SK-N-SH (cell line): Measurements from ENCODE around the gene MRPS27. TPM values are rescaled to one million over a fixed set of nuclear protein-coding genes. Genes with fewer than 3 reads are reported as not detected.

Source experiments
- CTCF ChIA-PET: fragments of 300-600, 350-600 bp; formaldehyde crosslinking; extraction: SDS; loops from one replicate; lab custom pipeline; 2021; lab: Yijun Ruan, JAX
- POLR2A ChIA-PET: fragments of 350-600 bp; sonication (Branson Sonifier 250); formaldehyde crosslinking; extraction: SDS; loops from one replicate; lab custom pipeline; 2020; ENCODE audit warnings: antibody characterized with exemption, inconsistent platforms; lab: Yijun Ruan, JAX
- DNase-seq: peaks from one replicate; pipeline ENCODE4 v3.0.0; 2012
- H2AFZ ChIP-seq: fragments of 200-600 bp; sonication (generic); 2 replicates; pipeline ENCODE4 v1.8.1; 2016; ENCODE audit warnings: antibody characterized with exemption, mild to moderate bottlenecking, low read depth
- H3F3A ChIP-seq: fragments of 200-600 bp; sonication (generic); replicated peaks from 2 replicates; pipeline ENCODE3; 2016; ENCODE audit warnings: antibody characterized with exemption, mild to moderate bottlenecking; ENCODE audit not compliant: insufficient read depth
- H3K27ac ChIP-seq, 2 experiments: fragments of 200-500 bp in 1 of 2; fragments of 200-600 bp in 1 of 2; sonication (Bioruptor generic) in 1 of 2; sonication (generic), shearing (Covaris generic) in 1 of 2; 2 replicates each; pipeline versions ENCODE4 v1.5.1 to v1.6.1; 2014 to 2016; ENCODE audit warnings: low read depth in 2 of 2, inconsistent platforms in 1 of 2, low read length in 1 of 2, mild to moderate bottlenecking in 1 of 2, mixed read lengths in 1 of 2
- H3K27me3 ChIP-seq: fragments of 200-600 bp; sonication (generic), shearing (Covaris generic); 2 replicates; pipeline ENCODE4 v1.6.1; 2016; ENCODE audit warnings: mixed run types; ENCODE audit not compliant: insufficient read depth
- H3K36me3 ChIP-seq, 2 experiments: fragments of 200-500 bp in 1 of 2; fragments of 200-600 bp in 1 of 2; sonication (Bioruptor generic) in 1 of 2; sonication (generic) in 1 of 2; replicated peaks in 1 of 2; 2 replicates each; pipeline versions ENCODE3 to v1.5.1; 2014 to 2016; ENCODE audit warnings: low read length in 1 of 2, mild to moderate bottlenecking in 1 of 2; ENCODE audit not compliant: insufficient read depth in 2 of 2, control insufficient read depth in 1 of 2
- H3K4me1 ChIP-seq, 2 experiments: fragments of 200-500 bp in 1 of 2; fragments of 200-600 bp in 1 of 2; sonication (Bioruptor generic) in 1 of 2; sonication (generic), shearing (Covaris generic) in 1 of 2; 2 replicates each; pipeline versions ENCODE4 v1.5.1 to v1.6.1; 2014 to 2016; ENCODE audit warnings: low read depth in 1 of 2, low read length in 1 of 2, mixed run types in 1 of 2; ENCODE audit not compliant: insufficient read depth in 2 of 2, control insufficient read depth in 1 of 2
- H3K4me2 ChIP-seq: fragments of 200-600 bp; sonication (generic), shearing (Covaris generic); 2 replicates; pipeline ENCODE4 v1.6.1; 2017; ENCODE audit warnings: mixed run types
- H3K4me3 ChIP-seq, 2 experiments: fragments of 200-500 bp in 1 of 2; fragments of 200-600 bp in 1 of 2; sonication (Bioruptor generic) in 1 of 2; sonication (generic), shearing (Covaris generic) in 1 of 2; 2 replicates each; pipeline versions ENCODE4 v1.5.1 to v1.8.1; 2014 to 2016; ENCODE audit warnings: low read depth in 2 of 2, inconsistent platforms in 1 of 2, low read length in 1 of 2, mild to moderate bottlenecking in 1 of 2, mixed read lengths in 1 of 2, moderate library complexity in 1 of 2
- H3K79me2 ChIP-seq: fragments of 200-600 bp; sonication (generic); 2 replicates; pipeline ENCODE4 v1.8.1; 2017; ENCODE audit warnings: mild to moderate bottlenecking; ENCODE audit not compliant: insufficient read depth
- H3K9ac ChIP-seq: fragments of 200-600 bp; sonication (generic); 2 replicates; pipeline ENCODE4 v1.6.1; 2017; ENCODE audit warnings: mixed run types
- H3K9me2 ChIP-seq: fragments of 200-600 bp; sonication (generic); 2 replicates; pipeline ENCODE4 v1.6.1; 2017; ENCODE audit warnings: mixed run types
- H3K9me3 ChIP-seq: fragments of 200-600 bp; sonication (generic); 2 replicates; pipeline ENCODE4 v1.6.1; 2017; ENCODE audit warnings: mixed run types, mild to moderate bottlenecking, moderate library complexity
- H4K20me1 ChIP-seq: fragments of 200-600 bp; sonication (generic); 2 replicates; pipeline ENCODE4 v1.6.1; 2017; ENCODE audit warnings: mild to moderate bottlenecking, mixed run types; ENCODE audit not compliant: insufficient read depth
- CHD2 ChIP-seq: fragments of 150-350 bp; IDR thresholded peaks from 2 replicates; pipeline ENCODE4 v1.6.1; 2018; ENCODE audit warnings: low read length; ENCODE audit not compliant: partially characterized antibody
- EP300 ChIP-seq, 2 experiments: IDR thresholded peaks; 2 replicates each; pipeline versions ENCODE4 v1.4.0 to v1.6.1; 2012; ENCODE audit warnings: borderline replicate concordance in 1 of 2, low read depth in 1 of 2, low read length in 1 of 2
- EZH2phosphoT487 ChIP-seq: fragments of 200-600 bp; sonication (generic); IDR thresholded peaks from 2 replicates; pipeline ENCODE4 v1.6.1; 2017; ENCODE audit warnings: low read depth, mixed run types, mild to moderate bottlenecking, antibody characterized with exemption, moderate library complexity, borderline replicate concordance
- FOXJ3 ChIP-seq: sonication (generic); formaldehyde crosslinking; IDR thresholded peaks from 2 replicates; pipeline ENCODE4 v1.5.1; 2020; ENCODE audit warnings: mild to moderate bottlenecking, missing genetic modification reagents
- FOXM1 ChIP-seq: IDR thresholded peaks from 2 replicates; pipeline ENCODE4 v1.4.0; 2012; ENCODE audit warnings: low read depth, mild to moderate bottlenecking
- GABPA ChIP-seq: IDR thresholded peaks from 2 replicates; pipeline ENCODE4 v1.4.0; 2012; ENCODE audit warnings: low read depth, mild to moderate bottlenecking
- MEF2A ChIP-seq: IDR thresholded peaks from 2 replicates; pipeline ENCODE4 v1.4.0; 2012; ENCODE audit warnings: low read depth, borderline replicate concordance
- MXI1 ChIP-seq: IDR thresholded peaks from 2 replicates; pipeline ENCODE4 v1.6.1; 2012; ENCODE audit warnings: mild to moderate bottlenecking, low read depth, low read length, improper control_type of control experiment
- NRF1 ChIP-seq: IDR thresholded peaks from 2 replicates; pipeline ENCODE4 v1.6.1; 2012; ENCODE audit warnings: low read depth, mild to moderate bottlenecking, low read length
- PBX3 ChIP-seq: IDR thresholded peaks from 2 replicates; pipeline ENCODE4; 2012
- RAD21 ChIP-seq: IDR thresholded peaks from 2 replicates; pipeline ENCODE4 v1.6.1; 2012; ENCODE audit warnings: mild to moderate bottlenecking, low read length
- RFX5 ChIP-seq: IDR thresholded peaks from 2 replicates; pipeline ENCODE4 v1.6.1; 2012; ENCODE audit warnings: mild to moderate bottlenecking, improper control_type of control experiment, low read length
- SMC3 ChIP-seq: IDR thresholded peaks from 2 replicates; pipeline ENCODE4 v1.6.1; 2012; ENCODE audit warnings: low read depth, low read length, improper control_type of control experiment
- TAF1 ChIP-seq: IDR thresholded peaks from 2 replicates; pipeline ENCODE4 v1.6.1; 2012; ENCODE audit warnings: low read depth, mild to moderate bottlenecking, low read length, moderate library complexity, borderline replicate concordance
- TCF12 ChIP-seq: IDR thresholded peaks from 2 replicates; pipeline ENCODE4 v1.4.0; 2012
- TEAD4 ChIP-seq: IDR thresholded peaks from 2 replicates; pipeline ENCODE4 v1.4.0; 2012; ENCODE audit warnings: mild to moderate bottlenecking, borderline replicate concordance; ENCODE audit not compliant: insufficient read depth
- YY1 ChIP-seq: IDR thresholded peaks from 2 replicates; pipeline ENCODE4 v1.4.0; 2012; ENCODE audit warnings: low read depth, mild to moderate bottlenecking
- WGBS: methylation state at CpG from one replicate; pipeline ENCODE4 v1.1.6; 2017; ENCODE audit warnings: low lambda C conversion rate; 5-methylcytosine and 5-hydroxymethylcytosine counted together
- polyA plus RNA-seq, 3 experiments: library from polyadenylated mRNA; depleted of rRNA; stranded (reverse); fragments of >200 nt; gene quantifications; 2 replicates each; pipeline ENCODE4 v1.2.3, GENCODE V29; 2012
- TF ChIP-seq, protein P1 (sequence below): IDR thresholded peaks from 2 replicates; pipeline ENCODE4 v1.6.1; 2012; ENCODE audit warnings: mild to moderate bottlenecking, low read depth, low read length, moderate library complexity
- TF ChIP-seq, protein P2 (sequence below): IDR thresholded peaks from 2 replicates; pipeline ENCODE4 v1.4.0; 2012; ENCODE audit warnings: low read depth, borderline replicate concordance
- TF ChIP-seq, protein P3 (sequence below): IDR thresholded peaks from 2 replicates; pipeline ENCODE4 v1.4.0; 2012; ENCODE audit warnings: low read depth, borderline replicate concordance

The MRPS27 gene
- polyA plus RNA-seq, 1 of the 3 experiments (the other 2 are of a cell fraction), result 37.5 TPM

GRCh38 chr5:72369301-72369700, 49.3 kb upstream of the MRPS27 start:
- no peak overlapping the region for H3K4me2 ChIP-seq
- no peaks in the 10 kb centered on the region for H3K9me2 ChIP-seq
- H3K4me3 ChIP-seq, result no peak overlapping the region
- 87% methylated on average over 1 of the region's 1 CpG for WGBS
- peaks cover 4% of the 10 kb centered on the region for H3F3A ChIP-seq
- POLR2A ChIA-PET, result no interaction called here
- no peaks in the 10 kb centered on the region for H3K36me3 ChIP-seq
- DNase-seq, result no peak
- TF ChIP-seq TCF12 (no peak), RAD21 (no peak), TAF1 (no peak), EZH2phosphoT487 (no peak), RFX5 (no peak), NRF1 (no peak), SMC3 (no peak), MEF2A (no peak), TEAD4 (no peak), FOXM1 (no peak), YY1 (no peak), CHD2 (no peak), EP300 (IDR thresholded peaks at IDR 0.05; ENCODE audit: borderline replicate concordance in 1 of 2, low read depth in 1 of 2, low read length in 1 of 2) (no peak), FOXJ3 (CRISPR knock-in tag) (no peak), PBX3 (no peak), MXI1 (no peak), GABPA (no peak)
- TF ChIP-seq, protein P1, sequence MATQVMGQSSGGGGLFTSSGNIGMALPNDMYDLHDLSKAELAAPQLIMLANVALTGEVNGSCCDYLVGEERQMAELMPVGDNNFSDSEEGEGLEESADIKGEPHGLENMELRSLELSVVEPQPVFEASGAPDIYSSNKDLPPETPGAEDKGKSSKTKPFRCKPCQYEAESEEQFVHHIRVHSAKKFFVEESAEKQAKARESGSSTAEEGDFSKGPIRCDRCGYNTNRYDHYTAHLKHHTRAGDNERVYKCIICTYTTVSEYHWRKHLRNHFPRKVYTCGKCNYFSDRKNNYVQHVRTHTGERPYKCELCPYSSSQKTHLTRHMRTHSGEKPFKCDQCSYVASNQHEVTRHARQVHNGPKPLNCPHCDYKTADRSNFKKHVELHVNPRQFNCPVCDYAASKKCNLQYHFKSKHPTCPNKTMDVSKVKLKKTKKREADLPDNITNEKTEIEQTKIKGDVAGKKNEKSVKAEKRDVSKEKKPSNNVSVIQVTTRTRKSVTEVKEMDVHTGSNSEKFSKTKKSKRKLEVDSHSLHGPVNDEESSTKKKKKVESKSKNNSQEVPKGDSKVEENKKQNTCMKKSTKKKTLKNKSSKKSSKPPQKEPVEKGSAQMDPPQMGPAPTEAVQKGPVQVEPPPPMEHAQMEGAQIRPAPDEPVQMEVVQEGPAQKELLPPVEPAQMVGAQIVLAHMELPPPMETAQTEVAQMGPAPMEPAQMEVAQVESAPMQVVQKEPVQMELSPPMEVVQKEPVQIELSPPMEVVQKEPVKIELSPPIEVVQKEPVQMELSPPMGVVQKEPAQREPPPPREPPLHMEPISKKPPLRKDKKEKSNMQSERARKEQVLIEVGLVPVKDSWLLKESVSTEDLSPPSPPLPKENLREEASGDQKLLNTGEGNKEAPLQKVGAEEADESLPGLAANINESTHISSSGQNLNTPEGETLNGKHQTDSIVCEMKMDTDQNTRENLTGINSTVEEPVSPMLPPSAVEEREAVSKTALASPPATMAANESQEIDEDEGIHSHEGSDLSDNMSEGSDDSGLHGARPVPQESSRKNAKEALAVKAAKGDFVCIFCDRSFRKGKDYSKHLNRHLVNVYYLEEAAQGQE, result no peak
- TF ChIP-seq, protein P2, sequence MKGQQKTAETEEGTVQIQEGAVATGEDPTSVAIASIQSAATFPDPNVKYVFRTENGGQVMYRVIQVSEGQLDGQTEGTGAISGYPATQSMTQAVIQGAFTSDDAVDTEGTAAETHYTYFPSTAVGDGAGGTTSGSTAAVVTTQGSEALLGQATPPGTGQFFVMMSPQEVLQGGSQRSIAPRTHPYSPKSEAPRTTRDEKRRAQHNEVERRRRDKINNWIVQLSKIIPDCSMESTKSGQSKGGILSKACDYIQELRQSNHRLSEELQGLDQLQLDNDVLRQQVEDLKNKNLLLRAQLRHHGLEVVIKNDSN, result no peak
- TF ChIP-seq, protein P3, sequence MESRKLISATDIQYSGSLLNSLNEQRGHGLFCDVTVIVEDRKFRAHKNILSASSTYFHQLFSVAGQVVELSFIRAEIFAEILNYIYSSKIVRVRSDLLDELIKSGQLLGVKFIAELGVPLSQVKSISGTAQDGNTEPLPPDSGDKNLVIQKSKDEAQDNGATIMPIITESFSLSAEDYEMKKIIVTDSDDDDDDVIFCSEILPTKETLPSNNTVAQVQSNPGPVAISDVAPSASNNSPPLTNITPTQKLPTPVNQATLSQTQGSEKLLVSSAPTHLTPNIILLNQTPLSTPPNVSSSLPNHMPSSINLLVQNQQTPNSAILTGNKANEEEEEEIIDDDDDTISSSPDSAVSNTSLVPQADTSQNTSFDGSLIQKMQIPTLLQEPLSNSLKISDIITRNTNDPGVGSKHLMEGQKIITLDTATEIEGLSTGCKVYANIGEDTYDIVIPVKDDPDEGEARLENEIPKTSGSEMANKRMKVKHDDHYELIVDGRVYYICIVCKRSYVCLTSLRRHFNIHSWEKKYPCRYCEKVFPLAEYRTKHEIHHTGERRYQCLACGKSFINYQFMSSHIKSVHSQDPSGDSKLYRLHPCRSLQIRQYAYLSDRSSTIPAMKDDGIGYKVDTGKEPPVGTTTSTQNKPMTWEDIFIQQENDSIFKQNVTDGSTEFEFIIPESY, result no peak
- H3K4me1 ChIP-seq, result peaks cover 7 to 10% of the 10 kb centered on the region in 2 experiments; a peak in 2 of 4 replicates
- no peaks in the 10 kb centered on the region for H3K79me2 ChIP-seq
- H2AFZ ChIP-seq, result no peak overlapping the region
- no peaks in the 10 kb centered on the region for H3K9me3 ChIP-seq
- CTCF ChIA-PET, result interaction anchor here (1.3 to 2.8 kb wide), 3 partner anchors 9 to 25 kb away, joined by 3 to 13 read pairs (median 5); no protein-coding TSS in a partner anchor
- no peak overlapping the region for H3K27ac ChIP-seq
- no peaks in the 10 kb centered on the region for H4K20me1 ChIP-seq
- no peak overlapping the region for H3K9ac ChIP-seq
- no peaks in the 10 kb centered on the region for H3K27me3 ChIP-seq
